ENCODE results near the gene ZNG1B.
"Not testable (repeated sequence)": the region's sequence is repeated elsewhere in the genome, so short reads cannot be mapped to it uniquely, and the experiment has no call there.

Gene ZNG1B

GRCh38 chr2:113437508-113438465 lies at the start of gene ZNG1B:
TSS of gene ZNG1B (plus strand) at chr2:113437691. CDS start at chr2:113437869, 178 bp downstream.
- H3K4me3 ChIP-seq (ENCODE audit: low read length); H3K27me3 ChIP-seq (ENCODE audit: control insufficient read depth, insufficient read depth, low read length); H3K4me1 ChIP-seq (ENCODE audit: control insufficient read depth, insufficient read depth, low read length); H3K9me3 ChIP-seq (ENCODE audit: control insufficient read depth, low read length); H3K36me3 ChIP-seq (ENCODE audit: control insufficient read depth, insufficient read depth, low read length): not testable (repeated sequence)
- peak within 1 kb of the TSS; percentile 43 for H3K9ac ChIP-seq (ENCODE audit: low read length)

GRCh38 chr2:113390124-113390849 lies 47.2 kb upstream of the ZNG1B start:
- no peaks in the 10 kb centered on the region for H3K9me3 ChIP-seq (ENCODE audit: control insufficient read depth, low read length)
- H3K36me3 ChIP-seq (ENCODE audit: control insufficient read depth, insufficient read depth, low read length), result no peaks in the 10 kb centered on the region
- peak overlapping the region; percentile 55 for H3K9ac ChIP-seq (ENCODE audit: low read length)
- no peaks in the 10 kb centered on the region for H3K27me3 ChIP-seq (ENCODE audit: control insufficient read depth, insufficient read depth, low read length)
- no peaks in the 10 kb centered on the region for H3K4me1 ChIP-seq (ENCODE audit: control insufficient read depth, insufficient read depth, low read length)
- H3K4me3 ChIP-seq (ENCODE audit: low read length), result no peak overlapping the region

GRCh38 chr2:113391073-113391472 lies 46.4 kb upstream of the ZNG1B start:
- Histone ChIP-seq H3K4me1 (ENCODE audit: control insufficient read depth, insufficient read depth, low read length) (no peaks in the 10 kb centered on the region), H3K4me3 (ENCODE audit: low read length) (no peak overlapping the region), H3K9ac (ENCODE audit: low read length) (no peak overlapping the region), H3K9me3 (ENCODE audit: control insufficient read depth, low read length) (no peaks in the 10 kb centered on the region), H3K36me3 (ENCODE audit: control insufficient read depth, insufficient read depth, low read length) (no peaks in the 10 kb centered on the region), H3K27me3 (ENCODE audit: control insufficient read depth, insufficient read depth, low read length) (no peaks in the 10 kb centered on the region)

- Histone ChIP-seq H3K4me3 (ENCODE audit: low read length) (no peak overlapping the region), H3K9me3 (ENCODE audit: control insufficient read depth, low read length) (no peaks in the 10 kb centered on the region), H3K27me3 (ENCODE audit: control insufficient read depth, insufficient read depth, low read length) (peaks cover 4% of the 10 kb centered on the region), H3K4me1 (ENCODE audit: control insufficient read depth, insufficient read depth, low read length) (no peaks in the 10 kb centered on the region), H3K9ac (ENCODE audit: low read length) (no peak overlapping the region), H3K36me3 (ENCODE audit: control insufficient read depth, insufficient read depth, low read length) (no peaks in the 10 kb centered on the region)
These were observed 31.4 kb upstream of the ZNG1B start for GRCh38 chr2:113406114-113406513.

GRCh38 chr2:113407446-113408099 lies 29.9 kb upstream of the ZNG1B start:
- Histone ChIP-seq H3K4me1 (ENCODE audit: control insufficient read depth, insufficient read depth, low read length) (no peaks in the 10 kb centered on the region), H3K9ac (ENCODE audit: low read length) (no peak overlapping the region), H3K9me3 (ENCODE audit: control insufficient read depth, low read length) (no peaks in the 10 kb centered on the region)

GRCh38 chr2:113411725-113412352 lies 25.7 kb upstream of the ZNG1B start:
- H3K4me3 ChIP-seq (ENCODE audit: low read length); H3K9me3 ChIP-seq (ENCODE audit: control insufficient read depth, low read length); H3K4me1 ChIP-seq (ENCODE audit: control insufficient read depth, insufficient read depth, low read length); H3K36me3 ChIP-seq (ENCODE audit: control insufficient read depth, insufficient read depth, low read length); H3K9ac ChIP-seq (ENCODE audit: low read length); H3K27me3 ChIP-seq (ENCODE audit: control insufficient read depth, insufficient read depth, low read length): not testable (repeated sequence)

More at GRCh38 chr2:113407446-113408099, 29.9 kb upstream of the ZNG1B start:
- Histone ChIP-seq H3K27me3 (ENCODE audit: control insufficient read depth, insufficient read depth, low read length) (peaks cover 4% of the 10 kb centered on the region), H3K36me3 (ENCODE audit: control insufficient read depth, insufficient read depth, low read length) (no peaks in the 10 kb centered on the region), H3K4me3 (ENCODE audit: low read length) (no peak overlapping the region)

GRCh38 chr2:113412774-113413173 lies 24.7 kb upstream of the ZNG1B start:
- H3K36me3 ChIP-seq (ENCODE audit: control insufficient read depth, insufficient read depth, low read length), result not testable (repeated sequence)

GRCh38 chr2:113431773-113432172 lies 5.7 kb upstream of the ZNG1B start:
- not testable (repeated sequence) for H3K4me3 ChIP-seq (ENCODE audit: low read length); H3K9ac ChIP-seq (ENCODE audit: low read length); H3K27me3 ChIP-seq (ENCODE audit: control insufficient read depth, insufficient read depth, low read length); H3K4me1 ChIP-seq (ENCODE audit: control insufficient read depth, insufficient read depth, low read length); H3K36me3 ChIP-seq (ENCODE audit: control insufficient read depth, insufficient read depth, low read length); H3K9me3 ChIP-seq (ENCODE audit: control insufficient read depth, low read length)

More at GRCh38 chr2:113412774-113413173, 24.7 kb upstream of the ZNG1B start:
- H3K4me1 ChIP-seq (ENCODE audit: control insufficient read depth, insufficient read depth, low read length); H3K4me3 ChIP-seq (ENCODE audit: low read length); H3K27me3 ChIP-seq (ENCODE audit: control insufficient read depth, insufficient read depth, low read length); H3K9ac ChIP-seq (ENCODE audit: low read length); H3K9me3 ChIP-seq (ENCODE audit: control insufficient read depth, low read length): not testable (repeated sequence)

- H3K36me3 ChIP-seq (ENCODE audit: control insufficient read depth, insufficient read depth, low read length); H3K27me3 ChIP-seq (ENCODE audit: control insufficient read depth, insufficient read depth, low read length); H3K4me1 ChIP-seq (ENCODE audit: control insufficient read depth, insufficient read depth, low read length); H3K4me3 ChIP-seq (ENCODE audit: low read length); H3K9ac ChIP-seq (ENCODE audit: low read length); H3K9me3 ChIP-seq (ENCODE audit: control insufficient read depth, low read length): not testable (repeated sequence)
These were observed 4.0 kb upstream of the ZNG1B start for GRCh38 chr2:113433468-113433867.

- not testable (repeated sequence) for H3K4me3 ChIP-seq (ENCODE audit: low read length); H3K36me3 ChIP-seq (ENCODE audit: control insufficient read depth, insufficient read depth, low read length); H3K27me3 ChIP-seq (ENCODE audit: control insufficient read depth, insufficient read depth, low read length); H3K4me1 ChIP-seq (ENCODE audit: control insufficient read depth, insufficient read depth, low read length); H3K9ac ChIP-seq (ENCODE audit: low read length); H3K9me3 ChIP-seq (ENCODE audit: control insufficient read depth, low read length)
These were observed 28.3 kb downstream of the ZNG1B start for GRCh38 chr2:113465770-113466169.

- H3K9me3 ChIP-seq (ENCODE audit: control insufficient read depth, low read length); H3K4me3 ChIP-seq (ENCODE audit: low read length); H3K36me3 ChIP-seq (ENCODE audit: control insufficient read depth, insufficient read depth, low read length); H3K9ac ChIP-seq (ENCODE audit: low read length); H3K27me3 ChIP-seq (ENCODE audit: control insufficient read depth, insufficient read depth, low read length); H3K4me1 ChIP-seq (ENCODE audit: control insufficient read depth, insufficient read depth, low read length): not testable (repeated sequence)
These were observed 39.3 kb downstream of the ZNG1B start for GRCh38 chr2:113476688-113477368.
